Islet precursor cell (in vitro differentiated cells): ENCODE results near the gene PCDHGA1.

Experiments
- DNase-seq: peaks from one replicate; pipeline ENCODE4 v3.0.0-alpha.2; 2018

The PCDHGA1 gene

GRCh38 chr5:141515946-141516671, 185.8 kb downstream of the PCDHGA1 start:
- peak; percentile 67 for DNase-seq

GRCh38 chr5:141516672-141517025, 186.3 kb downstream of the PCDHGA1 start:
- no peak for DNase-seq

- DNase-seq, result no peak
Measured at GRCh38 chr5:141517312-141517711, 187.0 kb downstream of the PCDHGA1 start.

GRCh38 chr5:141517880-141518617, 187.7 kb downstream of the PCDHGA1 start:
- DNase-seq, result no peak

- no peak for DNase-seq
Measured at GRCh38 chr5:141518618-141519015, 188.3 kb downstream of the PCDHGA1 start.

- DNase-seq, result no peak
Measured at GRCh38 chr5:141519605-141520565, 189.6 kb downstream of the PCDHGA1 start.

- DNase-seq, result peak; percentile 92
Measured at GRCh38 chr5:141521244-141521781, 191.0 kb downstream of the PCDHGA1 start.

- DNase-seq, result no peak
Measured at GRCh38 chr5:141522301-141522700, 192.0 kb downstream of the PCDHGA1 start.

- DNase-seq, result no peak
Measured at GRCh38 chr5:141523991-141524390, 193.7 kb downstream of the PCDHGA1 start.

- peak; percentile 98 for DNase-seq
Measured at GRCh38 chr5:141524604-141525597, 194.6 kb downstream of the PCDHGA1 start.

- no peak for DNase-seq
Measured at GRCh38 chr5:141525653-141526052, 195.3 kb downstream of the PCDHGA1 start.

- DNase-seq, result no peak
Measured at GRCh38 chr5:141527426-141527825, 197.1 kb downstream of the PCDHGA1 start.

GRCh38 chr5:141528291-141528984, 198.1 kb downstream of the PCDHGA1 start:
- no peak for DNase-seq

GRCh38 chr5:141529002-141529401, 198.7 kb downstream of the PCDHGA1 start:
- DNase-seq, result no peak

- no peak for DNase-seq
Measured at GRCh38 chr5:141529873-141530272, 199.6 kb downstream of the PCDHGA1 start.

- no peak for DNase-seq
Measured at GRCh38 chr5:141532726-141533125, 202.4 kb downstream of the PCDHGA1 start.

GRCh38 chr5:141533897-141534296, 203.6 kb downstream of the PCDHGA1 start:
- DNase-seq, result no peak

GRCh38 chr5:141534492-141535213, 204.3 kb downstream of the PCDHGA1 start:
- DNase-seq, result no peak

GRCh38 chr5:141543053-141543452, 212.7 kb downstream of the PCDHGA1 start:
- no peak for DNase-seq

- no peak for DNase-seq
Measured at GRCh38 chr5:141547488-141547887, 217.2 kb downstream of the PCDHGA1 start.
